ENCODE measurements around the gene USP4. TPM values are rescaled to one million over a fixed set of nuclear protein-coding genes. Genes with fewer than 3 reads are reported as not detected.

USP4 gene
- total RNA-seq, 1 experiment from 2014 or later = 31.7 TPM

- BruUV-seq (replicated peaks) = no TSS peak
- Histone ChIP-seq H3K9me3 (ENCODE audit: control insufficient read depth in 1 of 2, insufficient read depth in 1 of 2, low read depth in 1 of 2, low read length in 2 of 2) (no peaks in the 10 kb centered on the region), H3K36me3 (ENCODE audit: control insufficient read depth in 1 of 2, insufficient read depth in 2 of 2, low read length in 2 of 2) (peaks cover 16 to 17% of the 10 kb centered on the region in 2 experiments; a peak in 3 of 4 replicates), H3K79me2 (ENCODE audit: insufficient read depth, low read length) (no peaks in the 10 kb centered on the region), H2AFZ (ENCODE audit: low read depth, low read length, poor library complexity, severe bottlenecking) (no peak overlapping the region), H3K27me3 (ENCODE audit: insufficient read depth, low read length) (no peaks in the 10 kb centered on the region), H4K20me1 (ENCODE audit: insufficient read depth) (no peaks in the 10 kb centered on the region), H3K4me1 (ENCODE audit: control insufficient read depth in 1 of 2, insufficient read depth in 2 of 2, low read length in 2 of 2) (no peaks in the 10 kb centered on the region), H3K27ac (ENCODE audit: low read depth, low read length) (no peak overlapping the region), H3K9me2 (ENCODE audit: insufficient read depth) (no peaks in the 10 kb centered on the region), H3K4me3 (replicated peaks in 1 of 2; ENCODE audit: low read depth in 1 of 2, low read length in 2 of 2) (no peak overlapping the region), H3K9ac (ENCODE audit: low read length) (no peak overlapping the region), H3K4me2 (ENCODE audit: low read length) (no peak overlapping the region)
- ChIA-PET POLR2A (no interaction called here), CTCF (no interaction called here), RAD21 (ENCODE audit: low non-redundant PET in 1 of 2, low total read pairs in 2 of 2, uncharacterized antibody in 2 of 2, unreplicated experiment in 2 of 2) (no interaction called here)
- ATAC-seq = no peak
- TF ChIP-seq REST (IDR thresholded peaks at IDR 0.05; ENCODE audit: low read depth) = no peak
- no peak for DNase-seq (ENCODE audit: low read depth, low spot score)
- intact Hi-C loops (cut with micrococcal nuclease) = no loop called here
Measured at GRCh38 chr3:49311283-49311682, 28.6 kb downstream of the USP4 start.

- Histone ChIP-seq H3K36me3 (ENCODE audit: control insufficient read depth in 1 of 2, insufficient read depth in 2 of 2, low read length in 2 of 2) (peaks cover 17 to 18% of the 10 kb centered on the region in 2 experiments; a peak in 3 of 4 replicates), H4K20me1 (ENCODE audit: insufficient read depth) (no peaks in the 10 kb centered on the region), H3K9me2 (ENCODE audit: insufficient read depth) (no peaks in the 10 kb centered on the region), H2AFZ (ENCODE audit: low read depth, low read length, poor library complexity, severe bottlenecking) (no peak overlapping the region), H3K79me2 (ENCODE audit: insufficient read depth, low read length) (no peaks in the 10 kb centered on the region), H3K4me2 (ENCODE audit: low read length) (no peak overlapping the region), H3K4me1 (ENCODE audit: control insufficient read depth in 1 of 2, insufficient read depth in 2 of 2, low read length in 2 of 2) (no peaks in the 10 kb centered on the region), H3K9ac (ENCODE audit: low read length) (no peak overlapping the region), H3K9me3 (ENCODE audit: control insufficient read depth in 1 of 2, insufficient read depth in 1 of 2, low read depth in 1 of 2, low read length in 2 of 2) (no peaks in the 10 kb centered on the region), H3K27ac (ENCODE audit: low read depth, low read length) (no peak overlapping the region), H3K27me3 (ENCODE audit: insufficient read depth, low read length) (no peaks in the 10 kb centered on the region), H3K4me3 (replicated peaks in 1 of 2; ENCODE audit: low read depth in 1 of 2, low read length in 2 of 2) (no peak overlapping the region)
- ChIA-PET RAD21 (ENCODE audit: low non-redundant PET in 1 of 2, low total read pairs in 2 of 2, uncharacterized antibody in 2 of 2, unreplicated experiment in 2 of 2) (no interaction called here), POLR2A (no interaction called here), CTCF (no interaction called here)
- no TSS peak for BruUV-seq (replicated peaks)
- DNase-seq (ENCODE audit: low read depth, low spot score) (no peak), ATAC-seq (no peak)
- TF ChIP-seq ZFX (IDR thresholded peaks at IDR 0.05) (no peak), TCF7L2 (IDR thresholded peaks at IDR 0.05; ENCODE audit: borderline replicate concordance, extremely low read depth, insufficient read depth, insufficient read length) (no peak), SIN3A (IDR thresholded peaks at IDR 0.05; ENCODE audit: low read depth) (no peak), JUND (IDR thresholded peaks at IDR 0.05) (no peak), POLR2A (IDR thresholded peaks at IDR 0.05; ENCODE audit: borderline replicate concordance, extremely low read depth, insufficient read depth, insufficient read length) (no peak), CTCF (IDR thresholded peaks at IDR 0.05 in 2 of 3, conservative IDR thresholded peaks at IDR 0.05 in 1 of 3; ENCODE audit: borderline replicate concordance in 1 of 3, insufficient read depth in 1 of 3, low read depth in 2 of 3, low read length in 2 of 3) (no peak), EGR1 (IDR thresholded peaks at IDR 0.05; ENCODE audit: low read depth) (no peak)
- intact Hi-C loops (cut with micrococcal nuclease) = no loop called here
Measured at GRCh38 chr3:49310677-49311076, 29.2 kb downstream of the USP4 start.
